ENCODE measurements around the gene ITGB4.

ITGB4 gene

GRCh38 chr17:75731086-75731715 is 9.9 kb downstream of the ITGB4 start:
- no peak overlapping the region for H3K4me3 ChIP-seq (ENCODE audit: low read depth, low read length)

- H3K4me3 ChIP-seq (ENCODE audit: low read depth, low read length), result no peak overlapping the region
Observed at GRCh38 chr17:75731716-75732498, 10.6 kb downstream of the ITGB4 start.

GRCh38 chr17:75733471-75733870 is 12.2 kb downstream of the ITGB4 start:
- H3K4me3 ChIP-seq (ENCODE audit: low read depth, low read length), result no peak overlapping the region

GRCh38 chr17:75734674-75735294 is 13.5 kb downstream of the ITGB4 start:
- H3K4me3 ChIP-seq (ENCODE audit: low read depth, low read length), result no peak overlapping the region

DNA sequence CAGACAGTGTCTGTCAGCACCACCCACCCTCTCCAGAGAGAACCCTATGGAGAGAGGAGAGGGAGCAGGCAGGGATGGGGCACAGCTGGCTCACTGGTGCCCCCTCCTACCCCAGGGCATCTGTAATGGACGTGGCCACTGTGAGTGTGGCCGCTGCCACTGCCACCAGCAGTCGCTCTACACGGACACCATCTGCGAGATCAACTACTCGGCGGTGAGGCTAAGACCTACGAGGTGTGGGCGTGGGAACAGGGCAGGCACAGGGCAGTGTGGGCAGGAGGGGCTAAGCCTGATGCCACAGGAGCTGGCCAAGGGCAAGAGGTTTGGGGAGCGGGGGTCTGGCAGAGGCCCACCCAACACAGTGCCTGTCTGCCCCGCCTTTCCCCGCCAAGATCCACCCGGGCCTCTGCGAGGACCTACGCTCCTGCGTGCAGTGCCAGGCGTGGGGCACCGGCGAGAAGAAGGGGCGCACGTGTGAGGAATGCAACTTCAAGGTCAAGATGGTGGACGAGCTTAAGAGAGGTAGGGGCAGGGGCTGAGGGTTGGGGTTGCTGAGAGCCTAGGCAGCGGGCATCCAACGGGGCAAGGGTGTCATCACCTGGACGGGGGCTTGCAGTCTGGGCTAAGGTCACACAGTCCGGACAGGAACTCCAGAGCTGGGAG is 15.0 kb downstream of the ITGB4 start:
- no peak overlapping the region for H3K4me3 ChIP-seq (ENCODE audit: low read depth, low read length)

DNA sequence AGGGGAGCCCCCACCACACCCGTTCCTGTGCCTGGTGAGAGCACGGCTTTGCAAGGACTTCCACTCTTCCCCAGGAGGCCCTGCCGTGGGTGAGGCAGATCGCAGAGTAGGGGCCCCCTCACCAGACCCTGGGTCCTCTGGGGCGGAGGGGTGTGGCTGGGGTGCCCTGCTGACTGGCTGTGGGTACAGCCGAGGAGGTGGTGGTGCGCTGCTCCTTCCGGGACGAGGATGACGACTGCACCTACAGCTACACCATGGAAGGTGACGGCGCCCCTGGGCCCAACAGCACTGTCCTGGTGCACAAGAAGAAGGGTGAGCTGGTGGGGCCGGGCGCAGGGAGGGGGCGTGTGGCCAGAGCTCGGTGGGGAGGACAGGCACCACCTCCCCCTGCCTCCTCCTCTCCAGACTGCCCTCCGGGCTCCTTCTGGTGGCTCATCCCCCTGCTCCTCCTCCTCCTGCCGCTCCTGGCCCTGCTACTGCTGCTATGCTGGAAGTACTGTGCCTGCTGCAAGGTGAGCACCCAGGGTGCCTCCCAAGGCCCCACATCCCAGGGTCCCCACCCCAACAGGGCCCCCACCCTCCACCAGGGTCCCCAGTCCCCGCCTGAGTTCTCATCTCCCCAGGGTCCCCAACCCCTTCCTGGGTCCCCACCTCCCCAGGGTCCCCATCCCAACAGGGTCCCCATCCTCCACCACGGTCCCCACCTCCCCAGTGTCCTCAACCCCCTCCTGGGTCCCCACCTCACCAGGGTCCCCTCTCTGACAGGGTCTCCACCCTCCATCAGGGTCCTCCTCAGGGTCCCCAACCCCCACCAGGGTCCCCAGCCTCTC is 16.1 kb downstream of the ITGB4 start:
- H3K4me3 ChIP-seq (ENCODE audit: low read depth, low read length), result no peak overlapping the region

DNA sequence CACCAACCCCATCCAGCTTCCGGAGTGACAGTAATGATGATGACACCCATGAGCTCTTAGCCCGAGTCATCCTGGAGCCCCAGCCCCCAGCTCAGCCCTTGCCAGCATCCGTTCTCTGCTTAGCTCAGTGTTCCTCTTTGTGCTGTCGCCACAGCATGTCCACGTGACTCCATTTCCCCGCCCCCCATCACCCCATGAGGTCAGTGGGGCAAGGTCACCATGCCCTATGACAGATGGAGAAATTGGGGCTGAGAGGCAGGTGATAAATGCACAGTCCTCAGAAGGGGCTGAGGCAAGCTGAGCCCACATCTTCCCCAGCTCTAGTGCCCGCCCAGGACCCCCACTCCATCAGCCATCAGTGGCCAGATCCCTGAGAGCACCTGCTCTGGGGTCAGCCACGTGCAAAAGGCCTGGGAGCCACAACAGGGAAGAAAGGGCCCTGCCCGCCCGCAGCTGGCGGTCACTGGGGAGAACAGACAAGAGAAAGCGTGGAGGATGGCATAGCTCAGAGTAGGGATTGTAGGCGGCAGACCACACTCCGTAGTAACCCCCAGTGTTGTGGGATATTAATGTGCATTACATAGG is 17.1 kb downstream of the ITGB4 start:
- H3K4me3 ChIP-seq (ENCODE audit: low read depth, low read length), result no peak overlapping the region

GRCh38 chr17:75739174-75739573 is 17.9 kb downstream of the ITGB4 start:
- H3K4me3 ChIP-seq (ENCODE audit: low read depth, low read length), result no peak overlapping the region

- no peak overlapping the region for H3K4me3 ChIP-seq (ENCODE audit: low read depth, low read length)
Observed at GRCh38 chr17:75739801-75740200, 18.5 kb downstream of the ITGB4 start.

DNA sequence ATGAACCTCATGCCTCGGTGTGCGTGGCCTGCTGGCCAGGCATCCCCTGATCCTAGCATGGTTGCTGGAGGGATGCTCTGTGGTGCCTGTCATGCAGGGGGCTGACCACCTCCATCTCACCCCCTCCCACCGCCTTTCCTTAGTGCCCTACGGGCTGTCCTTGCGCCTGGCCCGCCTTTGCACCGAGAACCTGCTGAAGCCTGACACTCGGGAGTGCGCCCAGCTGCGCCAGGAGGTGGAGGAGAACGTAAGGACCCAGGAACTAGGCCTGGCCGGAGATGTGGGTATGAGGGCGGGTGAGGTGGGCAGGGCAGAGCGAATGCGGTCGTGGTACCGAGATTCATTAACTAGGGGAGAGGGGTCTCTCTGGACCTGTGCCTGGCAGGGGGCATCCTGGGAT is 19.0 kb downstream of the ITGB4 start:
- H3K4me3 ChIP-seq (ENCODE audit: low read depth, low read length), result no peak overlapping the region

- H3K4me3 ChIP-seq (ENCODE audit: low read depth, low read length), result no peak overlapping the region
Observed at GRCh38 chr17:75740631-75741077, 19.4 kb downstream of the ITGB4 start.

- no peak overlapping the region for H3K4me3 ChIP-seq (ENCODE audit: low read depth, low read length)
Observed at GRCh38 chr17:75742337-75742736, 21.1 kb downstream of the ITGB4 start.

GRCh38 chr17:75743625-75744206 is 22.5 kb downstream of the ITGB4 start:
- H3K4me3 ChIP-seq (ENCODE audit: low read depth, low read length), result no peak overlapping the region

DNA sequence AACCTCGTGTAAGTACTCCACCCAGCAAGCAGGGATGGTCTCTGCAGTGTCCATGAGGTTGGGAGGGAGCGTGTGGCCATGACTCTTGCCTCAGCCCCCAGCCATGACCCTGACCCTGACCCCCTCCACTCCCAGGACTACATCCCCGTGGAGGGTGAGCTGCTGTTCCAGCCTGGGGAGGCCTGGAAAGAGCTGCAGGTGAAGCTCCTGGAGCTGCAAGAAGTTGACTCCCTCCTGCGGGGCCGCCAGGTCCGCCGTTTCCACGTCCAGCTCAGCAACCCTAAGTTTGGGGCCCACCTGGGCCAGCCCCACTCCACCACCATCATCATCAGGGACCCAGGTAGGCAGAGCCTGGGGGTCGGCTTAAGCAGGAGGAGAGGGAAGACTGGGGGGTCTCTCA is 27.4 kb downstream of the ITGB4 start:
- no peak overlapping the region for H3K4me3 ChIP-seq (ENCODE audit: low read depth, low read length)

DNA sequence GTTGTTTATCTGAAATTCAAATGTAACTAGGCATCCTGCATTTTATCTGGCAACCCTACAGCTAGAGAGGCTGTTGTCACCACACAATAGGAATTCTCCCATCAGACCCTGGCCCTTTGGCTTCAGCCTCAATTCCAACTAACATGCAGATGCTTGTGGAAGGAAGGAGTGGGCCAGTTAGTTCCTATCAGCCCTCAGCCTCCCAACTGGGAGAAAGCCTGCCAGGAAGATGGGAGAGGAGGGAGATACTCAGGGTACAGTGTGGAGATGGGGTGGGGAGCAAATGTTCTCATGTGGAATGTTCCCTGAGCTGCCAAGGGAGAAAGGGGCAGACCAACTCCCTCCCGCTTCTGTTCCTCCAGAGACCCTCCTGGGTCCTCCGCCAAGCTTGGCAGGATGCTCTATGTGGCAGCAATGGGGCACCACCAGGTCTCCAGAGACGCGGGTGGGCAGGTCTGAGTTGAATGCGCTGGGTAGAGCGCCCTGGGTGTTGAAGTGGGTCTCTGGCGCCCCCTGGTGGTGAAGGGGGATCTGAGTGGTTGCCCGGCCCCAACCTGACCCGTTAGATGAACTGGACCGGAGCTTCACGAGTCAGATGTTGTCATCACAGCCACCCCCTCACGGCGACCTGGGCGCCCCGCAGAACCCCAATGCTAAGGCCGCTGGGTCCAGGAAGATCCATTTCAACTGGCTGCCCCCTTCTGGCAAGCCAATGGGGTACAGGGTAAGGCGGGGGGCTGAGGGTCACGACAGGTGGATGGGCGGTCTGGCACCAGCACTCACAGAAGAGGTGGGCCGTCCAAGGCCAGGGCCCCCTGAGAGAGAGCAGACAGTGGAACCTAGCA is 28.5 kb downstream of the ITGB4 start:
- no peak overlapping the region for H3K4me3 ChIP-seq (ENCODE audit: low read depth, low read length)

GRCh38 chr17:75750661-75751423 is 29.6 kb downstream of the ITGB4 start:
- no peak overlapping the region for H3K4me3 ChIP-seq (ENCODE audit: low read depth, low read length)

DNA sequence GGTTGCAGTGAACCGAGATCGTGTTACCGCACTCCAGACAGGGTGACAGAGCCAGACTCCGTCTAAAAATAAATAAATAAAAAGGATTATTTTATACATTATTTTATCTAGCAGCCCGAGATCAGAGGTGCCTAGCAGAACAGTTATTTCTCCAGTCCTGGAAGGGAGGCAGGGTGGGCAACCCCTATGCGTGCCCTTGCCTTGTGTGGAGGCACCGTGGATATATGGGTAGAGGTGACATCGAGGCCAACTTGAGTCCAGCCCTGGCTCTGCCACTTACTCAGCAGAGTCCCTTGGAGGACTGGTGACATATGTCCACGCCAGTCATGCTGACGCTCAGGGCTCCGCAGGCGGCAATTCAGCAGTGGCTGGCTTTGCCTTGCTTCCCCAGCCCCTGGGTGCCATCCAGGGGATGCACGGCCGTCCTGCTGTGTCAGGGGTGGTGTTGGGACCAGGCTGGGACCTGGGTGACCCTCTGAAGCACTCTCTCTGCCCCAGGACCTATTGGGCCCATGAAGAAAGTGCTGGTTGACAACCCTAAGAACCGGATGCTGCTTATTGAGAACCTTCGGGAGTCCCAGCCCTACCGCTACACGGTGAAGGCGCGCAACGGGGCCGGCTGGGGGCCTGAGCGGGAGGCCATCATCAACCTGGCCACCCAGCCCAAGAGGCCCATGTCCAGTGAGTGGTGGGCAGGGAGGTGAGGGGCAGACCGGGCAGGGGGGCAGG is 30.6 kb downstream of the ITGB4 start:
- no peak overlapping the region for H3K4me3 ChIP-seq (ENCODE audit: low read depth, low read length)

- H3K4me3 ChIP-seq (ENCODE audit: low read depth, low read length), result no peak overlapping the region
Observed at GRCh38 chr17:75752405-75752709, 31.1 kb downstream of the ITGB4 start.
